Left lung (tissue), 10 donors: Measurements from ENCODE around the gene COL1A1. TPM values are rescaled to one million over a fixed set of nuclear protein-coding genes. Genes with fewer than 3 reads are reported as not detected.
A peak's percentile ranks its signal among the peaks of the same experiment; 100 is the strongest.

Experiments
- ATAC-seq: fragments of 200-7000 bp; cut with Tn5 transposase; one replicate; pipeline ENCODE4 v1.9.1; 2020; ENCODE audit warnings: moderate library complexity
- DNase-seq, 4 donors: peaks; one replicate each; pipeline ENCODE4 v3.0.0-alpha.2; 2013 to 2020
- H3K27ac ChIP-seq, 2 donors: fragments of 200-600 bp; sonication (generic) in 1 of 2; one replicate each; pipeline versions ENCODE4 v1.5.0 to v1.8.0; 2020 to 2021
- H3K27me3 ChIP-seq, 2 donors: fragments of 200-600 bp; sonication (generic) in 1 of 2; one replicate each; pipeline versions ENCODE4 v1.5.0 to v1.8.0; 2020 to 2021
- H3K36me3 ChIP-seq, 2 donors: fragments of 200-600 bp; sonication (generic) in 1 of 2; one replicate each; pipeline versions ENCODE4 v1.5.0 to v1.8.0; 2020 to 2021
- H3K4me1 ChIP-seq, 2 donors: fragments of 200-600 bp; one replicate each; pipeline ENCODE4 v1.8.0; 2021
- H3K4me3 ChIP-seq, 2 donors: fragments of 200-600 bp; sonication (generic) in 1 of 2; one replicate each; pipeline versions ENCODE4 v1.5.0 to v1.8.0; 2020 to 2021; ENCODE audit warnings: mild to moderate bottlenecking in 1 of 2
- H3K9me3 ChIP-seq, 2 donors: fragments of 200-600 bp; sonication (generic) in 1 of 2; one replicate each; pipeline versions ENCODE4 v1.5.0 to v1.8.0; 2020 to 2021
- intact Hi-C, 2 donors: fragments of 100-400 bp; cut with DNase I; formaldehyde crosslinking; loops; one replicate each; pipeline versions ENCODE4 v1.11.2 to v1.14.2; 2022
- polyA plus RNA-seq, 6 donors: library from polyadenylated mRNA; unstranded; fragments of 120-200 nt; gene quantifications; one replicate each; pipeline ENCODE4 v1.2.1, GENCODE V29; 2013; ENCODE audit not compliant: insufficient read length in 6 of 6
- total RNA-seq, 2 donors: library from RNA; stranded (reverse); fragmentation: NEBNext Ultra II Directional; extraction: Animal tissue kit (Norgen Biotek cat#: 25700); gene quantifications; one replicate each; pipeline ENCODE4 v1.2.1, GENCODE V29; 2021
- TF ChIP-seq, protein P1 (sequence below), 2 donors: fragments of 200-600 bp; sonication (generic) in 1 of 2; IDR thresholded peaks; one replicate each; pipeline versions ENCODE4 v1.5.0 to v1.8.0; 2021; ENCODE audit warnings: antibody characterized with exemption in 2 of 2
- donor health status: DM: no; HTN: yes; CAD: no.
- donor health status: DM: no; HTN: no; CAD: no.

Gene COL1A1
- total and polyA plus RNA-seq, 8 donors, result 421 to 4,830 (median 675) TPM

DNA sequence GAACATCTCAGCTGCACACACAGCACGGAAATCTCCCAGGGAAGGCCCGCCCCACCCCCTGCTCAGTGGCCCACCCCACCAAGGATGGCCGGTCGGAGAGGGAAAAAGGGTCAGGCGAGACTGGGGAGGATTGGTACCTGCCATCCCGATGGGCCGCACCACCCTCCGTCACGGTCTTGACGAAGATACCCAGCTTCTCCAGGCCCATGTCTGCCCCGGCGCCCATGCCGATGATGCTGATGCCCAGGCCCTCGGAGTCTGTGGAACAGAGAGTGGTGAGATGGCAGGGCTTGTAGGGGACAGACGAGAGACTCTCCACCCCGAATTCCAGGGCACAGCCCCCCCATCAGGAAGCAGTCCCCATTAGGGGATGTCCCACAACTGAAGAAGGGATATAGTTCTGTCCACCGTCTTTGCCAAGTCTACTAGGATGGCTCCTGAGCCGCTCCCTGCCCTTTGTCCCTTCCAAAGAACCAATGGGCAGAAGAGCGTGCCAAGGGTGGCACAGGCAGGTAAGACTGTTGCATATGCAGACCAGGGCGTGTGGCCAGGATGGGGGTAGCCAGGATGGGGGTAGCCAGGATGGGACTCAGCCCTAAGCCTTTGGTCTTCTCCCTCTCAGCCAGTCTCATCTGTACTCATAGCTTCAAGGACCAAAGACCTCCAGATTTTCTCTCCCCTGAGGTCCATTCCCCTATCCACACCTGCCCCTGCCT is 57.8 kb downstream of the COL1A1 start:
- Histone ChIP-seq H3K27me3 (no peaks in the 10 kb centered on the region), H3K4me1 (peaks cover 37 to 97% of the 10 kb centered on the region in 2 donors), H3K27ac (no peak overlapping the region), H3K4me3 (no peak overlapping the region), H3K36me3 (peaks cover 0 to 68% of the 10 kb centered on the region in 2 donors), H3K9me3 (no peaks in the 10 kb centered on the region)
- ATAC-seq (no peak), DNase-seq (peak in 1 of 4 donors; percentile 71)
- TF ChIP-seq, protein P1, sequence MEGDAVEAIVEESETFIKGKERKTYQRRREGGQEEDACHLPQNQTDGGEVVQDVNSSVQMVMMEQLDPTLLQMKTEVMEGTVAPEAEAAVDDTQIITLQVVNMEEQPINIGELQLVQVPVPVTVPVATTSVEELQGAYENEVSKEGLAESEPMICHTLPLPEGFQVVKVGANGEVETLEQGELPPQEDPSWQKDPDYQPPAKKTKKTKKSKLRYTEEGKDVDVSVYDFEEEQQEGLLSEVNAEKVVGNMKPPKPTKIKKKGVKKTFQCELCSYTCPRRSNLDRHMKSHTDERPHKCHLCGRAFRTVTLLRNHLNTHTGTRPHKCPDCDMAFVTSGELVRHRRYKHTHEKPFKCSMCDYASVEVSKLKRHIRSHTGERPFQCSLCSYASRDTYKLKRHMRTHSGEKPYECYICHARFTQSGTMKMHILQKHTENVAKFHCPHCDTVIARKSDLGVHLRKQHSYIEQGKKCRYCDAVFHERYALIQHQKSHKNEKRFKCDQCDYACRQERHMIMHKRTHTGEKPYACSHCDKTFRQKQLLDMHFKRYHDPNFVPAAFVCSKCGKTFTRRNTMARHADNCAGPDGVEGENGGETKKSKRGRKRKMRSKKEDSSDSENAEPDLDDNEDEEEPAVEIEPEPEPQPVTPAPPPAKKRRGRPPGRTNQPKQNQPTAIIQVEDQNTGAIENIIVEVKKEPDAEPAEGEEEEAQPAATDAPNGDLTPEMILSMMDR (IDR thresholded peaks at IDR 0.05), result no peak
- intact Hi-C loops, result no loop called here

DNA sequence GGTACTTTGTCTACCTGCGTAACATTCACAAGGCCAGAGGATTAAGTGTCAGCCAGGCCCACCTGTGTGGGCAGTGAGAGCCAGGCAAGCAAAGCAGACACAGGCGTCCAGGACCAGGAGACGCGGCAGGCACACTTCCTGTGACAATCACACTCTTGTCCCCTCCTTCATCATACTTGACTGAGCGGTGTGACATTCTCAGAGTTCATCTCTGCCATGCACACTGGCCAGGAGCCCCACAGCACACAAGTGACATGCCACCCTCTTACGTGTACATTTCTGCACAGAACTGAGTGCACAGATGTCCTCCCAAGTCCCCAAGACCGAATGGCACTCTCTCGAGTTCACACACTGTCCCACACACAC is 59.7 kb downstream of the COL1A1 start:
- no peaks in the 10 kb centered on the region for H3K9me3 ChIP-seq
- DNase-seq, result no peak
- no peak overlapping the region for H3K4me3 ChIP-seq
- intact Hi-C loops, result no loop called here
- no peak for ATAC-seq
- peaks cover 0 to 87% of the 10 kb centered on the region in 2 donors for H3K36me3 ChIP-seq
- TF ChIP-seq, protein P1 (IDR thresholded peaks at IDR 0.05), result no peak
- H3K4me1 ChIP-seq, result peaks cover 23 to 79% of the 10 kb centered on the region in 2 donors
- no peaks in the 10 kb centered on the region for H3K27me3 ChIP-seq
- H3K27ac ChIP-seq, result peak overlapping the region in 1 of 2 donors; percentile 29

DNA sequence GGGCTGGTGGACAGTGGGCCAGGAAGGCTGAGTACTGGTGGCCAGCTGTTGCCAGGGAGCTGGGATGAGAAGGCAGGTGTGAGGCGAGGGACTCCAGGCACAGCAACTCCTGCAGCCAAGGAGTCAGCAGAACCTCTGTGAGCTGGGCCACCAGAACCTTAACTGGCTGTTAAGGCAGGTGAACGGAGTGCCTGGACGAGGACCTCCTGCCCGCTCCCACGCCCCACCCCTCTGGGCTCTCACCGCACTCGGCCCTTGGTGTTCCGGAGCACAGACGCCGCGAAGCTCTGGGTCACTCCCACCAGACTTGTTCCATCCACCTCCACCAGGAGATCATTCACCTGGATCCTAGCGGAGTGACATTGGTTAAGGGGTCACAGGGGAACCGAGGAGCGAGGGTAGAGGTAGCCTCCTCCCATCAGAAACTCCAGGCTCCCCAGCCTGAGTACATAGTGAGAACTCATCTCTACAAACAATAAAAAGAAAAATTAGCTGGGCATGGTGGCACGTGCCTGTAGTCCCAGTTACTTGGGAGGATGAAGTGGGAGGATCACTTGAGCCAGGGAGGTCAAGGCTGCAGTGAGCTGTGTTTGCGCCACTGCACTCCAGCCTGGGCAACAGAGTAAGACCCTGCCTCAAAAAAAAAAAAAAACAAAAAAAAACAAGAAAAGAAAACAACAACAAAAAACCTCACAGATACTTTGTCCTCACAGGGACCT is 60.2 kb downstream of the COL1A1 start:
- Histone ChIP-seq H3K9me3 (no peaks in the 10 kb centered on the region), H3K36me3 (peaks cover 0 to 92% of the 10 kb centered on the region in 2 donors), H3K27ac (peak overlapping the region; percentile 19 to 50), H3K4me3 (peak overlapping the region in 1 of 2 donors; percentile 4), H3K4me1 (peaks cover 18 to 73% of the 10 kb centered on the region in 2 donors), H3K27me3 (no peaks in the 10 kb centered on the region)
- DNase-seq (peak in 1 of 4 donors; percentile 61), ATAC-seq (no peak)
- TF ChIP-seq, protein P1 (IDR thresholded peaks at IDR 0.05), result no peak
- intact Hi-C loops, result no loop called here

DNA sequence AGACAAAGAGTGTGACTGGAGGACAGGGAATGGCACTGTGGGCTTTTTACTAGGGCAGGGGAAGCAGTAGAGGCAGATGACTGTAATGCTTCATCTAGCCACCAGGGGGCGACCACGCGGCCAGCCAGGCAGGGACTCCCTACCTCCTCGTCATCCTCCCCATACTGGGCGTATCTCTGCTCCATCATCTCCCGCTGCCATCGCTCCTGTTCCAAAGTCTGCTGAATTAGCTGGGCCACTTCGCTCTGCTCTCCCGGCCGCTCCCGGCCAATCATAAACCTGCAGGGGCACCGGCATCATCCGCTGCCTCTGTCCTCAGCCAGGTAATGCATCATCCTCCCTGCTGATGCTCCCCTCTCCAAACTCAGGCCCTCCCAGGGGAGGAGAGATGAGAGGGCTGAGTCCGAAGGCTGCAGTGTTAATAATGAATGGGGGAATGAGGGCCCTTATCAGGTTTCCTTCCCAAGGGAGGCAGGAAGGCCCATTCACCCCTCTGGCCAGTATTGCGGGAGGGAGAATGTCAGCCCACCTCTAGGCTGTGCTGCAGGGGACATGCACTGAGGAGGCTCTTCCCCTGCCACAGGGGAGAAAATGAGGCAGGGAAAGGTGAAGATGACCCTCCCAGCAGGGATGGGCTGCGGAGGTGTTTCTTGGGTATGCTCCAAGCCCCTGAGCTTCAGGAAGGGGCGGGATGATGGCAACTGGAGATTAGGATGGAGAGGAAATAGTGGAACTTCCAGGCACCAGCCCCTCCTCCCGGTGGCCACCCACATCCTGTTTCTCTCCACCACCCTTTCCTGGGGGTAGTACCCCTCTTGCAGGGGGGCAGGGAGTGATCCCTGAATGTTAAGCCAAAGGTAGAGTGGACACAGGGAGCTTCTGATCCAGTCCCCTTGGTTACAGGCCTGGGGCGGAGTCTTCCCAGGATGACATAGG is 61.2 kb downstream of the COL1A1 start:
- ATAC-seq (peak; percentile 92), DNase-seq (peak in 3 of 4 donors; percentile 76 to 96 (median 82))
- Histone ChIP-seq H3K4me3 (peak overlapping the region in 1 of 2 donors; percentile 4), H3K9me3 (no peaks in the 10 kb centered on the region), H3K4me1 (peaks cover 14 to 63% of the 10 kb centered on the region in 2 donors), H3K27ac (peak overlapping the region; percentile 19 to 50), H3K27me3 (no peaks in the 10 kb centered on the region), H3K36me3 (peaks cover 0 to 100% of the 10 kb centered on the region in 2 donors)
- TF ChIP-seq, protein P1 (IDR thresholded peaks at IDR 0.05), result peak; percentile 97 to 98
- intact Hi-C loops, result no loop called here
